ENCODE measurements around the gene TPRG1. TPM values are rescaled to one million over a fixed set of nuclear protein-coding genes. Genes with fewer than 3 reads are reported as not detected.
A peak's percentile ranks its signal among the peaks of the same experiment; 100 is the strongest.

Gene TPRG1
- polyA plus RNA-seq, 1 donor = 5.6 TPM

DNA sequence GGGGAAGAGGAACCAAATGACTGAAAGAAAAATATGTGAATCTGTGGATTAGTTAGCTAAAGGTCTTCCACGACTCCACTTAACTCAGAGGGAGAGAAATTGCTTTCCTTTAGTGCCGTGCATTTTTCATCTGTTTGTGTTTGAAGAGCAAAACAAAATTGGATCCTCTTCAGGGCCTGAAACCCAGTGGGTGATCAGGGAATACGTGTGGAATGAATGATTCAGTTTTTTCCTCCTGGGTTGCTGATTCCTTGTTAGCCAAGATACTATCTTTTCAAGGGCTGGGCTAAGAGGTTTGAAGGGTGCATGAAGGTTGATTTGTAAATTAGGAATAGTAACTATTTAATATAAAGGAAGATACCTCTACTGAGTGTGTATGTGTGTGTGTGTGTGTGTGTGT is 61.0 kb downstream of the TPRG1 start:
- no peak for DNase-seq

DNA sequence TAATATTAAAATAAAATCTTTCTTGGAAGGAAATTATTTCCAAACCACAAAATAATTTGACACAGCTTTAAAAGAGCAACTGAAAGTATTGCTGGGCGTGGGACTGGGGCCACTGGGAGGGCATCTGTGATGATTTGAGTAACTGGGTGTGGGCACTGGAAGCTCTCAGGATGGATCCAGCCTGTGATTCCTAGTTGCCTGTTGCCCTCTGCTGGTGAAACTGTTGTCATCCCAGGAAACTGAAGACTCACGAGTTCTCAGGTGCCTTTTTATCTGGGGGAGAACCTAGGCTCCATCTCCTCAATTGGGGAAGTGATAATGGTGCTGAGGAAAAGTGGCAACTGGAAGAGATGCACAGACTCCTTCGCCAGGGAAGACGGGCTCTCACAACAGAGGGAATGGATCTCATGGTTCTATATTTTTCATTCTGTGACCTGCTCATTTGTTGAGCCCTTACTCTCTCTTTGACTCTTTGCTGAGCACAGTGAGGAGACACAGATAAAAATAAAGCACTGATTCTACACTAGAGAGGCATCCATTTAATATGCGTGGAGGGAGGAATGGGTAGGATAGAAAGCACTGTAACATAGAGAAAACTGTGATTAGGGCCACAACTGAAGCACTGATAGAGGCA is 61.6 kb downstream of the TPRG1 start:
- peak; percentile 42 for DNase-seq

DNA sequence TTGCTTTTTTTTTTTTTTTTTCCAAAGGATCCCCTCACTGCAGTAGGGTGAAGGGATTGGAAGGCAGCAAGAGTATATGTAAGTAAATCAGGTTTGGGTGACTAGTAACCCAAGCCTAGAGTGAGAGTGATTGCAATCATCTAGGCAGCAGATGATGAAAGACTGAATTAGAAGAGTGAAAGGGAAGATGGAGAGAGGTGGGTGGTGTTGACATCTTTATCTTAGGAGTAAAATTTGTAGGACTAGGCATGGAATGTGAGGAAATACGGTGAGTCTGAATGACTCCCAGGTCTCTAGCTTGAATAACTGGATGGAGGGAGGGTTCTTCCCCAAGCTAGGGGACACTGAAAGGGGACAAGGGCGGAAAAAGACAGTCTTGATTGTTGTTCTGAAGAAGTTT is 63.4 kb downstream of the TPRG1 start:
- DNase-seq = no peak

DNA sequence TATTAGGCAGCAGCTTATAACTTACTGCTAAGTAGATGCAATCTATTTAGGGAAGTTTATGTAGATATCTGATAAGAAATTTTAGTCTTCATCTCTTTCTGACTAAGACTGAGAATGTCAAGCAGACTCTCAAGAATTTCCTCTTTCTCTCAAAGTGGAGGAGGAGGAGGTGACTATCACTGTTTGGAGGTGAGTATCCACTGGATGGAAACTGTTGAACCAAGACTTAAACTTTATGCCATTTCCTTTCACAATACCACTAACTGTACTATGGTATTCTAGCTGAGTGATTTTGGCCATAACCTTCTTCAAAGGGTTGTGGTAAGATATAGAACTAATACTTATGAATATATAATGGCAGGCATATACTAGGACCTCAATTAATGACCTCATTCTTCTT is 64.6 kb downstream of the TPRG1 start:
- DNase-seq = no peak

DNA sequence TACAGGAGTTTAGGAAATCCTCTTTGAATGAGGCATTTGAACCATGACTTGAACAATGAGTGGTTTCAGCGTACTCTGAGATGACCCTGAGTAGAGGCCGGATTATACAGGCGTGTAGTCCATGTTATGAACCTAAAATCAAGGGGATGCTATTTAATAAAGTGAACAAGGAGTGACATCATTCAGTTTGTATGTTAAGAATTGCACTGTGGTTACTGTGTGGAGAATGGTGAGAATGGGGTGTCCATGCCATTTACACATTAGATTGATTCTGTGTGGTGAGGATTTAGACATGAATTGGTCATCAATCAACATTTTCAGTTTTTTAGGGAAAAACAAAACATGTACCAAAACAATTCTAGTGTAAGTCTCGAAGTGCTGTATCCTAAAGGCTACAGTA is 65.8 kb downstream of the TPRG1 start:
- no peak for DNase-seq

DNA sequence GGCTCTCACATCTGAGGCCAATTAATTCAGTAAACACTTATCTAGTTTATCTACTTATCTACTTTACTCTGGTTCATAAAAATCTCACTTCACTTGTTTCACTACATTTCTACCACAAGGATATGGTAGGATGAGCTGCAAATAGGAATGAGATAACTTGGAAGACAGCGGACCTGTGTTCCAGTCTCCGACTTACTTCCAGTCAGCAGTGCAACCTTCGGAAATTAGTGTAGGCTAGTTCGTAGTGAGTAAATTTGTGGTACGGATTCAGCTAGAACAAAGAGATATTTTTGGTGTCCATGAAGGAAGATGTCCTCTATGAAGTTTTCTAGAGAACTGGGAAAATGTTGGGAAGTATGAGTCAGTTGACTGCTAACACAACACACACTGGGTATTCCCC is 66.3 kb downstream of the TPRG1 start:
- no peak for DNase-seq

DNA sequence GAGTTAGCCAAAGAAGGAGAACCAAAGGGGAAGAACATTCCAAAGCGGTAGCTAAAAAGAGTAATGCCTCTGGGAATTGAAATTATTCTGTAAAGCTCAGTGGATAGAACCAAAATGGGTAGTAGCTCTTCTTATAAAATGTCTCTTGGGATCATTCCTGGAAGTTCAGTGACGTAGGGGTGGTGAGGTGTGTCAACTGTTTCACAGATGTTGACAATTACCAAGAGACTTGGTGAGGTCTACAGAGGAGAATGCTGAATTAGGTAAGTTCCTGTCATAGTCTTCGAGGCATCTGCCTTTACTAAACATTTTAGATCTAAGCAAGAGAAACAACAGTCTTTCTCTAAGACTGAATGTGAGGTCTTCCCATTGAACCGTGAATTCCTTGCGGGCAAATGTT is 67.8 kb downstream of the TPRG1 start:
- DNase-seq = no peak

DNA sequence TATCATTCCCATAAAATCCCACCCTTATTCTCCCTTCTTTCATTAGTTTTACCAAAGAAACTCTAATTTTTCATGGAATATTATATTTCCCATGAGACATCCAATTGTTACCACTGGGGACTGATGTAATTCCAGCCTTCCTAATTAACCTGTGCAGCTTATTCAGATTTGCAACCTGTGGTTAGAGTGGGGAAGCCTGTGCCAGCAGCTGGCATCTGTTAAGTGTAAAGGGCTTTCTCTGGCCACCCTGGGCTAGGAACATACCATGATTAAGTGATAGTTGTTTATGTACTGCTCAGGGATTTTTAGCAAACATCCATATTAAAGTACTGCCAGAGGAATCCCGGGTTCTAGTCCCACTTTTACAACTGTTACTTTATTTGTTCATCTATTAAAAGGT is 78.2 kb downstream of the TPRG1 start:
- DNase-seq = no peak

DNA sequence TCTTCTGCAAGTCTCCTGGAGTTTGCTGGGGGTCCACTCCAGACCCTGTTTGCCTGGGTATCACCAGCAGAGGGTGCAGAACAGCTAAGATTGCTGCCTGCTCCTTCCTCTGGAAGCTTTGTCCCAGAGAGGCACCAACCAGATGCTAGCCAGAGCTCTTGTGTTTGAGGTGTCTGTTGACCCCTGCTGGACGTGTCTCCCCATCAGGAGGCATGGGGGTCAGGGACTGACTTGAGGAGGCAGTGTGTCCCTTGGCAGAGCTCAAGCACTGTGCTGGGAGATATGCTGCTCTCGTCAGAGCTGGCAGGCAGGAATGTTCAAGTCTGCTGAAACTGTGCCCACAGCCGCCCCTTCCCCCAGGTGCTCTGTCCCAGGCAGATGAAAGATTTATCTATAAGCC is 86.5 kb downstream of the TPRG1 start:
- DNase-seq = no peak

DNA sequence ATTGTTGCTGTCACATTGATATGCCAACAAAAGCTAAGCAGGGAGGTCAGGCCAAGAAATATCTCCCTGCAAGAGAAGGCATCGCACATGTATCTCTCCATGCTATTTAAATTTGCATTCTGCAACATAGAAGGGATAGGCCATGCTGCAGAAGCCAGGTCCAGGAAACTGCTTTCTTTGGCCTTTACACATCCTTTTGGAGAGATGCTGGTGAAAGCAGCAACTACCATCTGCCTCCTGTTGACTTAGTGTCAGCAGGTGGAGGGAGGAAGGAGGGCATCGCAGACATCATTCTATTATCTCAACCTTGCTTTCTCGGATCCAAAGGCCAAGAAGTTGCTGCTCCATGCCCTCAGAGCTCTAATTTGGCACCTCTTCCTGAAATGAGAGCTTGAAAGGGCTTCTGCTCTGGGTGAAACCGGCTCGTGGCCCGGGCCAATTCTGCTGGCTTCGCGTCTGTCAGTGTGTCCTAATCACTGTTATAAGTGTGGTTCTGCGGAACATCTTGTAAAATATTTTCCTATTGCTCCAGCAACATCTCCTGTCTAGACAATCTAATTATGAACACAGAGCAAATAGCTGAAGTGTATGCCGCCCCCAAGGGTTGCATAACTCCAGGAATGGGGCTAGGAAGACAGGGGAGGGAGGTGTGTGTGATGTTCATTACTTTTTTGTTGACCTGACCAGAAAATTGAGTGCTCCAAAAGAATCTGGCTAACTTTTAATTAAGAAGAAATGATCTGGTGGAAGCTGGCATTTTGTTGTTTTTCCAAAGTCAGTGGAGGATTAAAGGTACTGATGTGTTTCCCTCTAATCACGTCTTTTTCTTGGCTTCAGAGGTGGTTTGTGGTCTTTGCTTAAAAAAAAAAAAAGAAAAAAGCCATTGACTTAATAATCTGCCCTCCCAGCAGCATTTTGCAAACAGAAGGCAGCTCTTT is 89.1 kb downstream of the TPRG1 start:
- DNase-seq = no peak

DNA sequence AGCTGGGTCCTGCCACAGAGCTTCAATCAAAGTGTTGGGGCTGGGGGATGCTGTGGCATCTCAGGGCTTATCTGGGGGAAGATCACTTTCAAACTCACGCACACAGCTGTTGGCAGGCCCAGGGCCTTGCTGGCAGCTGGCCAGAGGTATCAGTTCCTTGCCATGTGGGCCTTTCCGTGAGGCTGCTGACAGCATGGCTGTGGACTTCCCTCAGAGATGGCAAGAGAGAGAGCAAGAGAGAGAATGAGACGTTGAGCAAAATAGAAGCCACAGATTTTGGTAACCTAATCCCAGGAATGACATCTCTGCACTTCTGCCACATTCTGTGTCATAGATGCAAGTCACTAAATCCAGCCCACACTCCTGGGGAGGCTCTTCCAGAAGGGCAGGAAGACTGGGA is 91.0 kb downstream of the TPRG1 start:
- DNase-seq = no peak

DNA sequence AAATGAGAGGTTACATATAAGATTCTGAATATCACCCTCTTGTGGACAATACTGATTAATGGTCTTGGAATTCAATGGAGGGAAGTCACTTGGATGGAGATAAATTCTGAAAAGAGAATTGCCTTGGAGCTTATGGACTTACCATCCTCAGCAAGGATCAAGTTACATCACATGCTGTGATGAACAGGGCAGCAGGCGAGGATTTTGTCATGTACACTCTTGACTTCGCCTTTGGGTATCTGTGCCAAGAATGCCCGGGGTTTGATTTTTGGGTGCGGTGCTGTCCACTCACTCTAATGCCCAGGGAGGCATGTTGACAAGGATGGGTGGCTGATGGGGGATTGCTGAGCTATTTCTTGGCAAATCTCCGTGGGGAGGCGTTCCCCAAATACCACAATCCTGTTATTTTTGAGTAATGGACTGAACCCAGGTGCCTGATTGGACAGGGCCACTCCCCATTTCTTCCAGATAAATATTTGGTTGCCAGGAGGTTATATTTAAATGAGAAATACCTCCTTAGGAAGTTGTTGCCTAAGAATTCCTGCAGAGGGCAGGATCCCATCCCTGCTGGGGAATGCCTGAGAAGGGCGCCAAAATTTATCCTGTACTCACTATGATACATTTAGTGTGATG is 96.3 kb downstream of the TPRG1 start:
- DNase-seq = no peak

DNA sequence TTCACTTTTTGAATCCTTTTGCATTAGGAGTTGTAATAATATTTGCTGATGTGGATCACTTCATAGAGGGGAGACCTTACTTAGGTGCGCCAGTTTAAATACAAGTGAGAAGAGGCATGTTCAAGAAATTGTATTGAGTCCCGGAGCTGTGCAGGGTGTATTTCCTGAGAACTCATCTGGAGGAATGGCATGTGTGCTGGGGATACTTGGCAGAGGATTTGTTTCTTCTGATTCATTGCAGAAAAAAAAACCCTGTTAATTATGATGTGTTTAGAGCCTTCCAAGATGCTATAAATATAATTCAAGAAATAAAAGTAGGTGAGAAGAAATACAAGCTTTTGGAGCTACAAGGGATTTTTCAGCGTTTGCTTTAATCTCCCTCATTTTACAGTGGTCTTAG is 97.6 kb downstream of the TPRG1 start:
- DNase-seq = no peak

DNA sequence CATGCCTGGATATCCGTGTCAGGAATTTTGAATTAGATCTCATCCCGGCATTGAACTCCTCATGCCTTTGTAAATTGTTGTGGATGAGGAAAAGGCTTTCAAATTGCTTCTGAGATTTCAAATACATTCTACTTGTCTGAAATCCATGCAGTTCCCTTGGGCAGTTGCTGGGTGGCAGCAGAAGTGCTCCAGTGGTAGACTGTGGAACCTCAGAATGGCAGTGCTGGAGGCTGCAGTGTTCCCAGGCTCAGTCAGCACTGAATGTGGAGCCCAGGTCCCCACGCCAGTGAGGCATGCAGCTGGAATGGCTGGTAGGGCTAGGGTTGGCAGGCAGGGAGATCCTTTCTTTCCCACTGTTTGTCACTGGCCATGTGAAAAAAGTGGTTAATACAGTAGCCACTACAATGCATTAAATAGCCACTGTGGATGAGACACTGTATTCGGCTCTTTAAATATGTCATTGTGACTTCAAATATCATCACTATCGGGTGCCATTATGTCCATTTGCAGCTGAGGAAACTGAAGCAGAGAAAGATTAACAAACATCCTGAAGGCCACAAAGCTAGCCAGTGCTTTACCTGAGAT is 98.6 kb downstream of the TPRG1 start:
- no peak for DNase-seq

DNA sequence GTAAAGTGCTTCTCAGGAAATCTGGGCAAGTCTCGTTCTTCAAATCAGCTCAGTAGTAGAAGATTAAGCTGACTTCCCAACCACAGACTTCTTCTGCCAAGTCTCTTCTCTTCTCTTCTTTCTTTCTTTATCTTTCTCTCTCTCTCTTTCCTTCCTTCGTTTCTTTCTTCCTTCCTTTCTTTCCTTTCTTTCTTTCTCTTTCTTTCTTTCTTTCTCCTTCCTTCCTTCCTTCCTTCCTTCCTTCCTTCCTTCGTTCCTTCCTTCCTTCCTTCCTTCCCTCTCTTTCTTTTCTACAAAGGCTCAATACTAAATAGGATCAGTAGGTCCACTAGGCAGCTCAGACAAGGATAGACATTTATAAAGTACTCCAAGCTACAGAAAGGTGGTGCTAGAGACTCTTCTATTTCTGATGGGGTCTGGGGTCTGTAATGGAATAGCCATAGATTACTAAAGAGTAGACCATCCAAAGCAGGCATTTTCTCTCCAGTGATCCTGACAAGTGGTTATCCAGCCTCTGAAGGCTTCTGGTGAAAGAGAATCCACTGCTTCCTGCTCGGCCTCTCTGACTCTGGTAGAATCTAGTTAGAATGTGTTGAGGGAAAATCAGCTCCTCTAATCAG is 100.8 kb downstream of the TPRG1 start:
- DNase-seq = no peak

DNA sequence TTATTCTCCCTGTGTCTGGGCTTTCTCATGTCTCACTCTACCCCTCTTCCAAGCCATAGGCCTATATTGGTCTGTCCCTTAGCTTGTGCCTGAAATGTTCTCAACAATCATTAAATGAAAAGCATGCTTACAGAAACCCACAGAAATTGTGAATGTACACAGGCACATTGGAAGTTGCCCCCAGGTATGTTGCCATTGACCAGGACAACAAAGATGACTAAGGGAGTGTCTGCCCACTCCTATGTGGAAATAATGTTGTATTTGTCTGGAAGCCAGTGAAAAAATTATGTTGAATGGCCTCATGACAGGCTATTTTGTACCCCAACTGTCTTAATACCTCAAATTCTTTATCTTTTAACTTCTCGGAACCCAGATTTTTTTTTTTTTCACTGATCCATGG is 102.0 kb downstream of the TPRG1 start:
- DNase-seq = no peak

DNA sequence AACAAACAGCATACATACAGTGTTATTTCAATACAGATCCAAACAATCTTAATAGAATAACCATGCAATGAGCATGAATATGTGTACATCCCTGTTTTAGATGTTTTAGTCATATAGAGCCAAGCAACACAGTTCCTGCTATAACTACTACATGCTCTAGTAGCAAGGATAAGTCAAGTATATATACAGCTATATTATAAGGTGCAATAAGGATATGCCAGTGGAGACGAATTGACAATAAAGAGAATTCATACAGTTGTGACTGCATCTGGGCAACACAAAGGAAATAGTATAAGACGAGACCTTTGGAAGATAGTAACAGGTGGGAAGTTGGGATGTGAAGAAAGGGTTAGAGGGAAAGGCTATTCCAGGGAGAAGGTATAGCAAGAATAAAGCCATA is 103.4 kb downstream of the TPRG1 start:
- DNase-seq = no peak

DNA sequence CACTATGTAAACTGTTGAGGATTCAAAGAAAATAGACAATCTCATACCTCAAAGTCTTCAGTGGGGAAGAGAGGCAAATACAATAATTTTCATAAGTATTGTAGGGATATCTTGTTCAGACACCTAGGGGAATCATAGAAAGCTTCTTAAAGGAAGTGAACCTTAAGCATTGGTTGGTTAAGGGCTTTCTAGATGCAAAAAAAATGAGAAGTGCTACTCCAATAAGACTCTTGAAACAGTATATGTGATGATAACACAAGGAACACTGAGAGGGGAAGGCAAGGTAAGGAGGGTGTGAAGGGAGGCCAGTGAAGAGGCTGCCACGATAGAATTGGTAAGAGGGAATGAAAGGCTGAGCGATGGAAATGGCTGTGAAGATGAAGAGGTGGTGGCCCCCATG is 104.1 kb downstream of the TPRG1 start:
- no peak for DNase-seq

DNA sequence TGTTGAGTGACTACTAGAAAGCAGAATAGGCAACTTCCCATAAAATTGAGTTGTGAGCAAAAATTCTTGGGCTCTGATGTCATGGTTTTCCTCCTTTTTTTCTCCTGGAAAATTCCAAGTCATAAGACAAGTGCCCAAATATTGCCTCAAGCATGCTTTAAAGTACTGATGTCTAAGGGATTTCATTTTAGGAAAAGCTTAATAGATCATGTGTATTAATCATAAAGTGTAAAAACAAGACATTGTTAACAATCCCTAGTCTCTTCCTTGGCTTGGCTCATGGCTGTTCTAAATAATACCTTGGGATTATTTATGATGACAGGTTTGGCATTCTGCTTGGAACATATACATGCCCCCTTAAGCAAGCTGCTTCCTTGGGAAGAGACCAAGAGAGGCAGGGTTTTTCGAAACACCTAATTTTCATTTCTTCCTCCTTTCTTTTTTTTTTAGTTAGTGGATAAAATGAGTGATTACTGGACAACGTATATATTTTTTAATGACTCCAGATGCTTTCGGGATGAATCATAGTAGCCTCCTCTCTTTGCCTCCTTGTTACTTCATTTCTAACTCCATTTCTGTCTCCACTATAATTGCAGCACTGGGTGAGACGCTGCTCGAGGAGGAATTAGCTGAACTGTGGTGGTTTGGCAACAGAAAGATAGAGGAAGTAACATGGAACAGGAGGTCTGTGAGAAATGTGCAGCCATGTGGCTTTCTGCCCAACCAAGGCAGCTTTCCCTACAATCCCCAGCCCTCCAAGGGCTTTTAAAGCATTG is 104.9 kb downstream of the TPRG1 start:
- peak; percentile 31 for DNase-seq

DNA sequence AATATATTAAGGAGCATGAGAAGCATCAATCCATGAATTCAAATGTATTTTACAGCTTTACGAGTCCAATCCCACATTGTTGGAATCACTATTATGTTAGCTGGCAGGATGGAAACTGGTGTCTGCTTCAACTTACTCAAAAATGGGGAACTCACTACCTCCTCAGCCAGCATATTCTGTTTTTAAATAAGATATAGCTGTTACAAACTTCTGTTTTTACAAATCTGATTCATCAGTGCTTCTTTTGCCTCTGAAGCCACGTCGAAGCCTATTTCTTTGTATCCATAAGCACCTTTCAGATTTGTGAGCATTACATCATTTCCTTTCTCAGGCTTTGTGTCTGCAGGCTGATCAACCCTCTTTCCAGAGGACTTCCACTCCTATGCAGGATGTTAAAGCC is 105.9 kb downstream of the TPRG1 start:
- no peak for DNase-seq

DNA sequence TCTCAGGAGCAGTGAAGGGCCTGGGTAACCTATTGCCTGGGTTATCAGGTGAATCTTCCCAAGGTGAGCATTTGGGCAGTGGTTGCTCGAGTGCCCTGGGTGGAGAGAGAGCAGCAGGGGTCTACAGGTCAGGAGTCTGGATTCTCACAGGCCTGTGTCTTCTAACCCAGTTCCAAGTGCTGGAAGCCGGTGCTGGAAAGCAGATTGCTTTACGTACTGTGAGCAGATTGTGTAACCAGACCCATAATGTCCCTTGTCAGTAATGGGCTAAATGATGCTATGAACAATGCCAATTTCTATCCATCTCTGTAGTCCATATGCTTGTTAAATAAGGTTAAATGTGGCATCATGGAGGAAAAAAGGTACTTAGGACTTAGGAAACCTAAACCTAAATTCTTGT is 106.5 kb downstream of the TPRG1 start:
- DNase-seq = no peak

DNA sequence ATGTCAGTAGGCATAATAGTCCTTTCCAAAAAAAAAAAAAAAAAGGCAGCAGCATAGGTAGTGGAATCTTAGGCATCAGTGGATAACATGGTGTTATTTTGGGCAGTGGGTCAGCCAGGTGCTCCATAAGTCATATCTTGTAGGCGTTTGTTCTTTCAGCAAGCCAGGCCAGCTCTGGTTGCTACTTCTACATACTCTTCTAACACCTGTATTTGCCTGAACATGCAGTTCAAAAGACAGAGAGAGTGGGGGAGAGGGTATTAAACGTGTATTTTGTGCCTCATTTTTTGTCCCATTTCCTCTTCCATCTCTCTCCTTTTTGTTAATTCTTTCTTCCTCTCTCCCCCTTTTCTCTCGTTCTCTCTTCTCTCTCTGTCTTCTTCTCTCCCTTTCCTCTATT is 110.4 kb downstream of the TPRG1 start:
- DNase-seq = no peak

All from hindlimb muscle (tissue), 1 donor.